GM20431 (cell line): ENCODE results near the gene TRIM41.
"Not testable (repeated sequence)": the region's sequence is repeated elsewhere in the genome, so short reads cannot be mapped to it uniquely, and the experiment has no call there.

ENCODE experiments used
- in situ Hi-C: fragments of 300-500 bp; cut with MseI, MboI; formaldehyde crosslinking; loops from one replicate; pipeline ENCODE4 v1.15.0; 2020; ENCODE audit warnings: low sequenced_read_pairs; ENCODE audit not compliant: unreplicated experiment

TRIM41 gene

GRCh38 chr5:181281077-181281983, 58.2 kb downstream of the TRIM41 start:
- in situ Hi-C loops: no loop called here

GRCh38 chr5:181281984-181282316, 58.9 kb downstream of the TRIM41 start:
- in situ Hi-C loops: no loop called here

GRCh38 chr5:181282415-181282814, 59.3 kb downstream of the TRIM41 start:
- in situ Hi-C loops: not testable (repeated sequence)

GRCh38 chr5:181282874-181283273, 59.8 kb downstream of the TRIM41 start:
- in situ Hi-C loops: no loop called here

GRCh38 chr5:181283347-181283746, 60.3 kb downstream of the TRIM41 start:
- in situ Hi-C loops: no loop called here

- in situ Hi-C loops: not testable (repeated sequence)
Observed at GRCh38 chr5:181283841-181284755, 61.0 kb downstream of the TRIM41 start.
